Activated T-helper 2 cell treated with anti-CD3 and anti-CD28 coated beads, Interferon-gamma antibody, Interleukin-2, Interleukin-4, amounts not matched to agents 10 μg/mL and 5 μg/mL and 100 μg/mL, durations not matched to agents 14 hours and 24 hours and 36 hours (primary cell): ENCODE data around the gene BCAS4. TPM values are rescaled to one million over a fixed set of nuclear protein-coding genes. Genes with fewer than 3 reads are reported as not detected.

Source experiments
- DNase-seq: peaks from one replicate; pipeline ENCODE4 v3.0.0; 2021; ENCODE audit warnings: low spot score
- H3K27ac Mint-ChIP-seq: one replicate; pipeline ENCODE4 v1.8.0; 2021; ENCODE audit warnings: mixed read lengths
- H3K27me3 Mint-ChIP-seq: one replicate; pipeline ENCODE4 v1.8.0; 2021; ENCODE audit warnings: low read depth, mixed read lengths
- H3K36me3 Mint-ChIP-seq: one replicate; pipeline ENCODE4 v1.8.0; 2021; ENCODE audit warnings: low read depth, mixed read lengths
- H3K4me1 Mint-ChIP-seq: one replicate; pipeline ENCODE4 v1.8.0; 2021; ENCODE audit warnings: low read depth, mixed read lengths
- H3K4me3 Mint-ChIP-seq: one replicate; pipeline ENCODE4 v1.8.0; 2021; ENCODE audit warnings: low read depth, mild to moderate bottlenecking, moderate library complexity, mixed read lengths
- H3K9me3 Mint-ChIP-seq: one replicate; pipeline ENCODE4 v1.8.0; 2021; ENCODE audit warnings: mixed read lengths
- intact Hi-C: fragments of 100-400 bp; cut with micrococcal nuclease; formaldehyde crosslinking; loops from one replicate; pipeline ENCODE4 v1.15.1; 2023
- total RNA-seq: library from RNA; stranded (reverse); gene quantifications from 2 replicates; pipeline ENCODE4 v1.2.3, GENCODE V29; 2022

BCAS4 gene
- total RNA-seq, 1 donor from 2014 or later, result 8.7 TPM

- Mint-ChIP-seq H3K4me1 (peaks cover 53% of the 10 kb centered on the region), H3K27ac (peak overlapping the region; percentile 61), H3K36me3 (peaks cover 48% of the 10 kb centered on the region), H3K4me3 (no peak overlapping the region), H3K27me3 (no peaks in the 10 kb centered on the region), H3K9me3 (no peaks in the 10 kb centered on the region)
- DNase-seq, result no peak
- intact Hi-C loops, result no loop called here
Observed at GRCh38 chr20:50916934-50917333, 122.1 kb downstream of the BCAS4 start.

- H3K27me3 Mint-ChIP-seq, result no peaks in the 10 kb centered on the region
- intact Hi-C loops, result no loop called here
- H3K27ac Mint-ChIP-seq, result peak overlapping the region; percentile 15
- H3K4me3 Mint-ChIP-seq, result no peak overlapping the region
- peaks cover 51% of the 10 kb centered on the region for H3K36me3 Mint-ChIP-seq
- DNase-seq, result no peak
- peaks cover 51% of the 10 kb centered on the region for H3K4me1 Mint-ChIP-seq
- H3K9me3 Mint-ChIP-seq, result no peaks in the 10 kb centered on the region
Observed at GRCh38 chr20:50918403-50918802, 123.5 kb downstream of the BCAS4 start.

- Mint-ChIP-seq H3K27ac (no peak overlapping the region), H3K4me1 (peaks cover 43% of the 10 kb centered on the region), H3K9me3 (no peaks in the 10 kb centered on the region), H3K4me3 (no peak overlapping the region), H3K36me3 (peaks cover 47% of the 10 kb centered on the region), H3K27me3 (no peaks in the 10 kb centered on the region)
- intact Hi-C loops, result no loop called here
- DNase-seq, result no peak
Observed at GRCh38 chr20:50919567-50919966, 124.7 kb downstream of the BCAS4 start.

GRCh38 chr20:50920997-50921396, 126.1 kb downstream of the BCAS4 start:
- Mint-ChIP-seq H3K27ac (no peak overlapping the region), H3K4me1 (peaks cover 46% of the 10 kb centered on the region), H3K36me3 (peaks cover 60% of the 10 kb centered on the region), H3K9me3 (no peaks in the 10 kb centered on the region), H3K27me3 (no peaks in the 10 kb centered on the region), H3K4me3 (no peak overlapping the region)
- DNase-seq, result no peak
- intact Hi-C loops, result no loop called here

DNA sequence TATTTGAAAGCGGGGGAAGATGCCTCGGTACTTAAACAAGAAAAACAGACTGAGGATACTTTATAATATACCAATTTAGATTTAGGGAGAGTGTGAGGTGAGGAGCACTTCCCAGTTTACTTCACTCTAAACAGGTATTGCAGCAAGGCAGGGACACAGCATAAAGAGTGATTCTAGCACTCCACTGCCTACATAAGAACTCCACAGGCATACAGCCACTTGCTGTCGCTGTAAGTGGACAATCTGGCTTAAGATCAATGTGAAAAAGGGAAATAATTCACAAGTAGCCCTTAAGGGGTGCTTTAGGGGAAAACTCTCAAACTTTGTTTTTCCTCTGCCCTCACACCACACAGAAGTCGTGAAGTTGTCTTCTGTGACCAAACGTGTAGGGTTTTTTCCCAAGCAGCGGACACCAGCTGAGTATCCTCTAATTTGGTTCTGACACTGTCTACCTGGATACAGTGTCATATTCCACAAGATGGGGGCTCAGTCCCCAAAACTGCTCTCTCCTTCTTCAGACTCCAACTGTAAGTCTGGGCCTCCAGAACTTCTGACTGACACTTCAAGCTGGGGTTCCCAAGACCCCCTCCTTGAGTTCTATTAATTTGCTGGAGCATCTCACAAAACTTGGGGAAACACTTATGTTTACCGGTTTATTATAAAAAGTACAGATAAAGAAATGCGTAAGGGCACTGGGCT, 127.1 kb downstream of the BCAS4 start:
- H3K27ac Mint-ChIP-seq, result no peak overlapping the region
- H3K9me3 Mint-ChIP-seq, result no peaks in the 10 kb centered on the region
- DNase-seq, result no peak
- H3K4me3 Mint-ChIP-seq, result no peak overlapping the region
- H3K27me3 Mint-ChIP-seq, result no peaks in the 10 kb centered on the region
- peaks cover 59% of the 10 kb centered on the region for H3K36me3 Mint-ChIP-seq
- intact Hi-C loops, result no loop called here
- H3K4me1 Mint-ChIP-seq, result peaks cover 44% of the 10 kb centered on the region

- H3K27ac Mint-ChIP-seq, result no peak overlapping the region
- no peak for DNase-seq
- H3K9me3 Mint-ChIP-seq, result no peaks in the 10 kb centered on the region
- H3K27me3 Mint-ChIP-seq, result no peaks in the 10 kb centered on the region
- intact Hi-C loops, result no loop called here
- H3K36me3 Mint-ChIP-seq, result peaks cover 64% of the 10 kb centered on the region
- no peak overlapping the region for H3K4me3 Mint-ChIP-seq
- H3K4me1 Mint-ChIP-seq, result peaks cover 51% of the 10 kb centered on the region
Observed at GRCh38 chr20:50924261-50924920, 129.5 kb downstream of the BCAS4 start.

DNA sequence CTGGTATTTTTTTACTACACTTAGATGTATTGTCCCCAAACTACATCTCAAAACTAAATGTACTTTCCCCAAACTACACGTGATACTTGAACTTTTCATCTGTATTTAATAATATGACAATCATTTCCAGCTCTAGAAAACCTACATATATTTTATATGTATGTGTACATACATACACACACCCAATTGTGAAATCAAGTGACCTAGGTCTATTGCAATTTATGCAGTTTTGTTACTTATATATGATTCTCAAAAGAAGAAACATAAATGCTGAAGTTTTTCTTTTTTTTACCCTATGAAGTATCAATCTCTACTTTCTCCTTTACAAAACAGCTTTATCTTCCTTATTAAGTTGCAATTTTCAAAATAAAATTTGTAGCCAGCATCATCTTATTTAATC, 131.7 kb downstream of the BCAS4 start:
- Mint-ChIP-seq H3K36me3 (peaks cover 67% of the 10 kb centered on the region), H3K4me1 (peaks cover 47% of the 10 kb centered on the region), H3K9me3 (no peaks in the 10 kb centered on the region), H3K27me3 (no peaks in the 10 kb centered on the region), H3K4me3 (no peak overlapping the region), H3K27ac (no peak overlapping the region)
- DNase-seq, result no peak
- intact Hi-C loops, result no loop called here

Other genes with a start within 250 kb of the BCAS4 start
- not detected in 2 replicates for gene RIPOR3, start 103.5 kb upstream of the BCAS4 start, total RNA-seq
- gene PARD6B, start 63.5 kb upstream of the BCAS4 start, total RNA-seq, result 4.7 and 5.7 TPM in 2 replicates
- gene ADNP, start 136.4 kb downstream of the BCAS4 start, total RNA-seq, result 64.6 and 64.7 TPM in 2 replicates
- 59.6 and 60.0 TPM in 2 replicates for gene DPM1, start 163.5 kb downstream of the BCAS4 start, total RNA-seq
- 4.7 and 4.9 TPM in 2 replicates for gene MOCS3, start 163.8 kb downstream of the BCAS4 start, total RNA-seq
- 2.2 and 2.3 TPM in 2 replicates for gene KCNG1, start 228.0 kb downstream of the BCAS4 start, total RNA-seq